ENCODE measurements around the gene AUTS2. TPM values are rescaled to one million over a fixed set of nuclear protein-coding genes. Genes with fewer than 3 reads are reported as not detected.

The AUTS2 gene
- total and polyA plus RNA-seq, 9 of the 15 experiments (the other 6 are each of a cell fraction or from before 2014, with no cell fraction given), result 0.58 TPM; not detected in 8

DNA sequence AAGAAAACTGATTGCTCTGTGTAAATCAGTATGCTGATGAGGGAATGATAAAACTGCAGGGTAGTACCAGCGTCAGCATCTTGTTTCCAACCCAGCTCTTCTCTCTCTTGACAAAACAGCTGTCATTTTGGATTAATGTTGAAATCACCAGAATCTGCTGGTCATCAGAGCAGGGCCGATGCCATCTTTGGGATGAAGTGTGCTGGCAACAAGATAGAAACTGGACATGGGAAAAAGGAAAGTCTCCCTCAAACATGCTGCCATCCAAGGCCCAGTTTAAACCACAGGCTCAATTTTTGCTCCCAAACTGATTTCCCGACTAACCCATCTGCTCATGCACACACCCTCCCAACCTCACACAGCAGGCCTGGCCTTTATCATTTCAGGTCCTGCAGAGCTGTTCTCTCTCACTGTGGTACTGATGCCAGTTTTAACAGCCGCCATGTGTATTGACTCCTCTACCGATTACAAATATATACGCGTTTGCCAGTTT is 285.2 kb downstream of the AUTS2 start:
- no peaks in the 10 kb centered on the region; a peak in 1 of 5 replicates for H3K27me3 ChIP-seq (ENCODE audit: control insufficient read depth in 2 of 2, insufficient read depth in 2 of 2, low read length in 2 of 2)
- no peak overlapping the region for H3K9ac ChIP-seq (ENCODE audit: insufficient read depth in 1 of 2, low read depth in 2 of 2, low read length in 2 of 2)
- H3K36me3 ChIP-seq (ENCODE audit: control insufficient read depth, insufficient read depth, low read length), result no peaks in the 10 kb centered on the region
- CTCF ChIA-PET (ENCODE audit: low intra/inter-chr PET ratio), result no interaction called here
- POLR2A ChIA-PET, result interaction anchor here (0.6 kb wide), 1 partner anchor 589 kb away, joined by 3 read pairs; no protein-coding TSS in a partner anchor
- no peaks in the 10 kb centered on the region for H3K4me1 ChIP-seq (replicated peaks in 1 of 2; ENCODE audit: control insufficient read depth in 2 of 2, insufficient read depth in 2 of 2, low read length in 2 of 2)
- no peak overlapping the region for H2AFZ ChIP-seq (ENCODE audit: low read depth, low read length)
- in situ Hi-C loops (cut with MboI) (no loop called here), intact Hi-C loops (cut with micrococcal nuclease) (no loop called here)
- 3% methylated on average over 7 of the region's 7 CpGs for WGBS (ENCODE audit: insufficient coverage, low coverage, missing lambda C conversion rate)
- no peaks in the 10 kb centered on the region for H3K9me1 ChIP-seq (ENCODE audit: control insufficient read depth, insufficient read depth, low read length)
- no peak for FAIRE-seq
- no peak for DNase-seq (ENCODE audit: extremely low read depth in 1 of 4, low spot score in 3 of 4)
- BruUV-seq (replicated peaks), result no TSS peak
- H3K27ac ChIP-seq (ENCODE audit: extremely low read depth, low read depth, low read length), result no peak overlapping the region
- no peak overlapping the region for H3K4me3 ChIP-seq
- no peaks in the 10 kb centered on the region for H4K20me1 ChIP-seq (replicated peaks; ENCODE audit: control insufficient read depth, insufficient read depth, low read length)
- no peak for TF ChIP-seq ZNF384 (IDR thresholded peaks at IDR 0.05; ENCODE audit: low read depth, low read length)
- TF ChIP-seq FOXK2 (conservative IDR thresholded peaks at IDR 0.05 in 1 of 2, IDR thresholded peaks at IDR 0.05 in 1 of 2; ENCODE audit: low read depth in 2 of 2), result no peak
- no peak for TF ChIP-seq KLF1 (tag; IDR thresholded peaks at IDR 0.05)
- TF ChIP-seq HDAC3 (IDR thresholded peaks at IDR 0.05; ENCODE audit: borderline replicate concordance, partially characterized antibody), result no peak
- TF ChIP-seq ZBED1 (IDR thresholded peaks at IDR 0.05), result no peak
- no peak for TF ChIP-seq PHB2 (IDR thresholded peaks at IDR 0.05; ENCODE audit: low read depth)
- TF ChIP-seq POLR2AphosphoS5 (IDR thresholded peaks at IDR 0.05; ENCODE audit: control insufficient read depth, insufficient read depth, low read depth, low read length), result no peak
- TF ChIP-seq, protein P1, sequence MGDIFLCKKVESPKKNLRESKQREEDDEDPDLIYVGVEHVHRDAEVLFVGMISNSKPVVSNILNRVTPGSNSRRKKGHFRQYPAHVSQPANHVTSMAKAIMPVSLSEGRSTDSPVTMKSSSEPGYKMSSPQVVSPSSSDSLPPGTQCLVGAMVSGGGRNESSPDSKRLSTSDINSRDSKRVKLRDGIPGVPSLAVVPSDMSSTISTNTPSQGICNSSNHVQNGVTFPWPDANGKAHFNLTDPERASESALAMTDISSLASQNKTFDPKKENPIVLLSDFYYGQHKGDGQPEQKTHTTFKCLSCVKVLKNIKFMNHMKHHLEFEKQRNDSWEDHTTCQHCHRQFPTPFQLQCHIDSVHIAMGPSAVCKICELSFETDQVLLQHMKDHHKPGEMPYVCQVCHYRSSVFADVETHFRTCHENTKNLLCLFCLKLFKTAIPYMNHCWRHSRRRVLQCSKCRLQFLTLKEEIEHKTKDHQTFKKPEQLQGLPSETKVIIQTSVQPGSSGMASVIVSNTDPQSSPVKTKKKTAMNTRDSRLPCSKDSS (IDR thresholded peaks at IDR 0.05; ENCODE audit: low read depth, partially characterized antibody), result no peak
- no peak for TF ChIP-seq DMBX1 (CRISPR knock-in tag; IDR thresholded peaks at IDR 0.05; ENCODE audit: borderline replicate concordance)
- TF ChIP-seq LARP7 (IDR thresholded peaks at IDR 0.05), result no peak
- no peak for TF ChIP-seq ADNP (tag; IDR thresholded peaks at IDR 0.05)
- no peaks in the 10 kb centered on the region for H3K79me2 ChIP-seq (ENCODE audit: control insufficient read depth, insufficient read depth, low read length)
- H3K9me3 ChIP-seq (replicated peaks; ENCODE audit: control insufficient read depth, insufficient read depth, low read depth, low read length), result no peaks in the 10 kb centered on the region
- H3K4me2 ChIP-seq (ENCODE audit: insufficient read depth, low read length), result no peak overlapping the region
- ATAC-seq, result no peak
